GM23338 (cell line): ENCODE results near the gene LRMDA.

Source experiments
- POLR2AphosphoS5 ChIP-seq: IDR thresholded peaks from 2 replicates; pipeline ENCODE4 v1.6.1; 2016; ENCODE audit warnings: antibody characterized with exemption, low read depth
- REST ChIP-seq: IDR thresholded peaks from one replicate; pipeline ENCODE4 v1.6.1; 2018; ENCODE audit warnings: antibody characterized with exemption; ENCODE audit not compliant: unreplicated experiment
- STAT1 ChIP-seq: IDR thresholded peaks from one replicate; pipeline ENCODE4 v1.6.1; 2016; ENCODE audit warnings: antibody characterized with exemption; ENCODE audit not compliant: unreplicated experiment
- TF ChIP-seq, protein P1 (sequence below), 2 experiments: fragments of 200-600 bp in 1 of 2; sonication (generic) in 1 of 2; conservative IDR thresholded peaks; 2 replicates each; pipeline versions ENCODE4 v1.5.1 to v1.6.1; 2016 to 2017; ENCODE audit warnings: antibody characterized with exemption in 2 of 2, low read depth in 2 of 2, mild to moderate bottlenecking in 2 of 2, moderate library complexity in 1 of 2

DNA sequence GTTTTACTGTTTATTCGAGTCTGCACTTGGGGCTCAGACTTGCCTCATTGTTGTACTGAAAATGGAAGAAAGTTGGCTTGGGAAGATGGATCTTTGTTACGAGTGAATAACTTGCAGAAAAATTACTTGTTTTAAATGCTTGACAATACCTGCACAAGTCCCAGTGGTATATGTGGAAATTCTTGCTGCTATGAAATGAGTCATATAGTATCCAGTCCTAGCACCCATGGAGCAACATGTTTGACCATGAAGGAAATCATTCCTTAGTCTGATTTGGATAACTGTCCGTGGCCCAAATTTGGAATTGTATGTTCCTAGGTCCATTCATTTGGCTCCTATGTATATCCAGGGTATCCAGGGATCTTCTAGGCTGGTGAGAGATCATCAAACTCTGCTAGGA, 1109.4 kb downstream of the LRMDA start:
- TF ChIP-seq REST (no peak), STAT1 (no peak), POLR2AphosphoS5 (no peak)
- TF ChIP-seq, protein P1, sequence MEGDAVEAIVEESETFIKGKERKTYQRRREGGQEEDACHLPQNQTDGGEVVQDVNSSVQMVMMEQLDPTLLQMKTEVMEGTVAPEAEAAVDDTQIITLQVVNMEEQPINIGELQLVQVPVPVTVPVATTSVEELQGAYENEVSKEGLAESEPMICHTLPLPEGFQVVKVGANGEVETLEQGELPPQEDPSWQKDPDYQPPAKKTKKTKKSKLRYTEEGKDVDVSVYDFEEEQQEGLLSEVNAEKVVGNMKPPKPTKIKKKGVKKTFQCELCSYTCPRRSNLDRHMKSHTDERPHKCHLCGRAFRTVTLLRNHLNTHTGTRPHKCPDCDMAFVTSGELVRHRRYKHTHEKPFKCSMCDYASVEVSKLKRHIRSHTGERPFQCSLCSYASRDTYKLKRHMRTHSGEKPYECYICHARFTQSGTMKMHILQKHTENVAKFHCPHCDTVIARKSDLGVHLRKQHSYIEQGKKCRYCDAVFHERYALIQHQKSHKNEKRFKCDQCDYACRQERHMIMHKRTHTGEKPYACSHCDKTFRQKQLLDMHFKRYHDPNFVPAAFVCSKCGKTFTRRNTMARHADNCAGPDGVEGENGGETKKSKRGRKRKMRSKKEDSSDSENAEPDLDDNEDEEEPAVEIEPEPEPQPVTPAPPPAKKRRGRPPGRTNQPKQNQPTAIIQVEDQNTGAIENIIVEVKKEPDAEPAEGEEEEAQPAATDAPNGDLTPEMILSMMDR (conservative IDR thresholded peaks at IDR 0.05; ENCODE audit: low read depth in 2 of 2) = no peak
